GM18861 (cell line): ENCODE results near the gene COPE.

ENCODE experiments used
- ATAC-seq: cut with Tn5 transposase; IDR thresholded peaks from one replicate; pipeline ENCODE4 v1.9.1; 2021; ENCODE audit not compliant: unreplicated experiment

Gene COPE

GRCh38 chr19:18853755-18854427, 65.3 kb downstream of the COPE start:
- no peak for ATAC-seq

- ATAC-seq: no peak
These were observed 66.5 kb downstream of the COPE start for GRCh38 chr19:18852648-18853047.

DNA sequence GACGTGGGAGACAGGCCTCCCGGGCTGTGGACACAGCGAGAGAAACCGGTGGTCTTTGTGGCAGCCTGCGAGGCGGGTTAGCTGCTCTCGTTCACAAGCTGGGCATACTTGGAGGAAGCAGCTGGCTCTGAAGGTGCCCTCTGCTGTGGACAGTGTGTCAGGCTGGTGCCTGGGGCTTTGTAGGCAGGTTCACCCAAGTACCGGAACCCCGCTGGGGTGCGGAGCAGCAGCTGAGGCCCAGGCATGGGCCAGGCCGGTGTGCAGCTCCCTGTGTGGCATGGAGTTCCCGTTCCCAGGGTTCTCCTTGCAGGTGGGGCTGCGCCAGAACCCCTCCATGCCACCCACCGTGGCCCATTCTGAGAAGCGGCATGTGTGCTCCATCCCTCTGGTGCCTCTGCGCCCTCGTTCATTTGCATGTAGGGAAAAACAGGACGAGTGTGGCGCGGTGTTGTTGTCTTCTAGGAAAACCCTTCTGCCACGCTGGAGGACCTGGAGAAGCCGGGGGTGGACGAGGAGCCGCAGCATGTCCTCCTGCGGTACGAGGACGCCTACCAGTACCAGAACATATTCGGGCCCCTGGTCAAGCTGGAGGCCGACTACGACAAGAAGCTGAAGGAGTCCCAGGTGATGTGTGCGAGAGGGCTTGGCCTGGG, 67.4 kb downstream of the COPE start:
- no peak for ATAC-seq

- no peak for ATAC-seq
These were observed 68.5 kb downstream of the COPE start for GRCh38 chr19:18850471-18851375.

- ATAC-seq: no peak
These were observed 69.3 kb downstream of the COPE start for GRCh38 chr19:18849838-18850400.
